Measurements from ENCODE around the gene TADA2B. TPM values are rescaled to one million over a fixed set of nuclear protein-coding genes. Genes with fewer than 3 reads are reported as not detected.

The TADA2B gene
- total RNA-seq, 1 donor from 2014 or later: 21.7 TPM

Other genes starting within 250 kb of the TADA2B start
- gene TBC1D14, start 133.5 kb upstream of the TADA2B start, total RNA-seq: 213 TPM
- gene GRPEL1, start 24.7 kb downstream of the TADA2B start, total RNA-seq: 17.3 TPM
- 4.1 TPM for gene SORCS2, start 149.2 kb downstream of the TADA2B start, total RNA-seq

All from occipital lobe (tissue), 1 donor.